Mucosa of descending colon (tissue), 3 donors: ENCODE measurements around the gene LMTK2. TPM values are rescaled to one million over a fixed set of nuclear protein-coding genes. Genes with fewer than 3 reads are reported as not detected.
A peak's percentile ranks its signal among the peaks of the same experiment; 100 is the strongest.

Experiments
- ATAC-seq: fragments of 200-7000 bp; cut with Tn5 transposase; one replicate; pipeline ENCODE4 v1.9.1; 2020; ENCODE audit warnings: mild to moderate bottlenecking, moderate library complexity
- DNase-seq, 3 donors: peaks; one replicate each; pipeline ENCODE4 v3.0.0-alpha.2; 2020
- H3K36me3 ChIP-seq: fragments of 200-600 bp; one replicate; pipeline ENCODE4 v1.8.0; 2021; ENCODE audit warnings: low read depth, mild to moderate bottlenecking
- H3K4me1 ChIP-seq: fragments of 200-600 bp; one replicate; pipeline ENCODE4 v1.8.0; 2021; ENCODE audit warnings: low read depth, mild to moderate bottlenecking
- H3K4me3 ChIP-seq: fragments of 200-600 bp; one replicate; pipeline ENCODE4 v1.8.0; 2021; ENCODE audit warnings: mild to moderate bottlenecking
- H3K9me3 ChIP-seq: fragments of 200-600 bp; one replicate; pipeline ENCODE4 v1.8.0; 2021; ENCODE audit warnings: mild to moderate bottlenecking
- CTCF ChIP-seq: fragments of 200-600 bp; IDR thresholded peaks from one replicate; pipeline ENCODE4 v1.8.0; 2022; ENCODE audit warnings: antibody characterized with exemption, mild to moderate bottlenecking
- intact Hi-C, 2 donors: fragments of 100-400 bp; cut with DNase I in 1 of 2; cut with micrococcal nuclease in 1 of 2; formaldehyde crosslinking; loops; one replicate each; pipeline versions ENCODE4 v1.11.0 to v1.11.1; 2022; cut with DNase I, micrococcal nuclease
- total RNA-seq, 3 donors: library from RNA; stranded (reverse); fragmentation: NEBNext Ultra II Directional in 2 of 3; extraction: Animal tissue kit (Norgen Biotek cat#: 25700) in 2 of 3; gene quantifications; one replicate each; pipeline versions ENCODE4 v1.2.1 to v1.2.4, GENCODE V29; 2021 to 2023
- donor health status: DM: no; HTN: no; CAD: no; lungs with moderate emphysema.
- donor health status: DM: no; HTN: no; CAD: no.
- donor health status: DM: no; HTN: yes; CAD: no.

LMTK2 gene
- total RNA-seq, 3 donors from 2014 or later = 48.6 to 70.2 (median 52.9) TPM

GRCh38 chr7:98138672-98139071, 32.0 kb downstream of the LMTK2 start:
- Histone ChIP-seq H3K36me3 (no peaks in the 10 kb centered on the region), H3K4me3 (no peak overlapping the region), H3K4me1 (peaks cover 15% of the 10 kb centered on the region), H3K9me3 (no peaks in the 10 kb centered on the region)
- DNase-seq (no peak), ATAC-seq (no peak)
- TF ChIP-seq CTCF = no peak
- intact Hi-C loops = no loop called here

GRCh38 chr7:98142658-98143057, 36.0 kb downstream of the LMTK2 start:
- H3K4me3 ChIP-seq = no peak overlapping the region
- H3K36me3 ChIP-seq = no peaks in the 10 kb centered on the region
- intact Hi-C loops = no loop called here
- ATAC-seq (no peak), DNase-seq (no peak)
- no peak for TF ChIP-seq CTCF
- H3K4me1 ChIP-seq = peaks cover 2% of the 10 kb centered on the region
- H3K9me3 ChIP-seq = no peaks in the 10 kb centered on the region

GRCh38 chr7:98148607-98149006, 41.9 kb downstream of the LMTK2 start:
- no peaks in the 10 kb centered on the region for H3K9me3 ChIP-seq
- intact Hi-C loops = no loop called here
- no peak for TF ChIP-seq CTCF
- peaks cover 12% of the 10 kb centered on the region for H3K4me1 ChIP-seq
- DNase-seq (no peak), ATAC-seq (peak; percentile 68)
- H3K36me3 ChIP-seq = no peaks in the 10 kb centered on the region
- no peak overlapping the region for H3K4me3 ChIP-seq

- Histone ChIP-seq H3K36me3 (no peaks in the 10 kb centered on the region), H3K4me3 (no peak overlapping the region), H3K4me1 (peaks cover 12% of the 10 kb centered on the region), H3K9me3 (no peaks in the 10 kb centered on the region)
- ATAC-seq (peak; percentile 93), DNase-seq (peak in 1 of 3 donors; percentile 69)
- TF ChIP-seq CTCF = no peak
- intact Hi-C loops = no loop called here
Observed at GRCh38 chr7:98149116-98149692, 42.5 kb downstream of the LMTK2 start.

- Histone ChIP-seq H3K4me3 (no peak overlapping the region), H3K4me1 (peaks cover 12% of the 10 kb centered on the region), H3K9me3 (no peaks in the 10 kb centered on the region), H3K36me3 (no peaks in the 10 kb centered on the region)
- ATAC-seq (no peak), DNase-seq (no peak)
- no peak for TF ChIP-seq CTCF
- intact Hi-C loops = no loop called here
Observed at GRCh38 chr7:98151884-98152283, 45.2 kb downstream of the LMTK2 start.

GRCh38 chr7:98156700-98157099, 50.0 kb downstream of the LMTK2 start:
- intact Hi-C loops = no loop called here
- TF ChIP-seq CTCF = no peak
- Histone ChIP-seq H3K36me3 (no peaks in the 10 kb centered on the region), H3K4me1 (no peaks in the 10 kb centered on the region), H3K9me3 (no peaks in the 10 kb centered on the region), H3K4me3 (no peak overlapping the region)
- ATAC-seq (no peak), DNase-seq (no peak)
